GM23248 (cell line): ENCODE data around the gene TIFAB. TPM values are rescaled to one million over a fixed set of nuclear protein-coding genes. Genes with fewer than 3 reads are reported as not detected.

ENCODE experiments used
- DNase-seq: peaks from one replicate; pipeline ENCODE4 v3.0.0-alpha.2; 2015
- H2AFZ ChIP-seq: fragments of 200-600 bp; sonication (generic); 2 replicates; pipeline ENCODE4 v1.6.1; 2016; ENCODE audit warnings: antibody characterized with exemption
- H3F3A ChIP-seq: fragments of 200-600 bp; sonication (generic); 2 replicates; pipeline ENCODE4 v1.6.1; 2016; ENCODE audit warnings: mild to moderate bottlenecking, antibody characterized with exemption, mixed run types; ENCODE audit not compliant: insufficient read depth
- H3K27ac ChIP-seq: fragments of 200-600 bp; sonication (generic); 2 replicates; pipeline ENCODE4 v1.5.1; 2016; ENCODE audit warnings: mild to moderate bottlenecking
- H3K27me3 ChIP-seq: fragments of 200-600 bp; sonication (generic); replicated peaks from 2 replicates; pipeline ENCODE4 v1.6.1; 2016; ENCODE audit warnings: mild to moderate bottlenecking; ENCODE audit not compliant: insufficient read depth
- H3K36me3 ChIP-seq: fragments of 200-600 bp; sonication (generic); 2 replicates; pipeline ENCODE4 v1.6.1; 2016; ENCODE audit warnings: low read depth, mild to moderate bottlenecking
- H3K4me1 ChIP-seq: fragments of 200-600 bp; sonication (generic); 2 replicates; pipeline ENCODE4 v1.6.1; 2016; ENCODE audit warnings: mild to moderate bottlenecking; ENCODE audit not compliant: insufficient read depth
- H3K4me2 ChIP-seq: fragments of 200-600 bp; sonication (generic); one replicate; pipeline ENCODE4 v1.6.1; 2016; ENCODE audit warnings: mild to moderate bottlenecking; ENCODE audit not compliant: unreplicated experiment
- H3K4me3 ChIP-seq: fragments of 200-600 bp; sonication (generic); 2 replicates; pipeline ENCODE4 v1.5.1; 2016; ENCODE audit warnings: mild to moderate bottlenecking
- H3K79me2 ChIP-seq: fragments of 200-600 bp; sonication (generic); 2 replicates; pipeline ENCODE4 v1.6.1; 2016; ENCODE audit warnings: mild to moderate bottlenecking; ENCODE audit not compliant: insufficient read depth
- H3K9ac ChIP-seq: fragments of 200-600 bp; sonication (generic); 2 replicates; pipeline ENCODE4 v1.6.1; 2016; ENCODE audit warnings: mild to moderate bottlenecking
- H3K9me2 ChIP-seq: fragments of 200-600 bp; sonication (generic); 2 replicates; pipeline ENCODE4 v1.6.1; 2016; ENCODE audit warnings: mixed run types, mild to moderate bottlenecking, moderate library complexity; ENCODE audit not compliant: insufficient read depth
- H3K9me3 ChIP-seq: fragments of 200-600 bp; sonication (generic); one replicate; pipeline ENCODE4 v1.6.1; 2017; ENCODE audit warnings: low read depth
- H4K20me1 ChIP-seq: fragments of 200-600 bp; sonication (generic); 2 replicates; pipeline ENCODE4 v1.6.0; 2016; ENCODE audit not compliant: insufficient read depth
- EZH2 ChIP-seq: fragments of 200-600 bp; sonication (generic); IDR thresholded peaks from 2 replicates; pipeline ENCODE4 v1.6.1; 2018; ENCODE audit warnings: antibody characterized with exemption, mild to moderate bottlenecking; ENCODE audit not compliant: insufficient read depth, poor library complexity, severe bottlenecking
- EZH2phosphoT487 ChIP-seq: fragments of 200-600 bp; sonication (generic); IDR thresholded peaks from 2 replicates; pipeline ENCODE4 v1.6.1; 2018; ENCODE audit warnings: antibody characterized with exemption, moderate library complexity, mild to moderate bottlenecking, low read depth; ENCODE audit not compliant: insufficient read depth
- WGBS, 2 experiments: methylation state at CpG; one replicate each; pipeline ENCODE4 v1.1.6; 2015 to 2017; ENCODE audit warnings: low lambda C conversion rate in 2 of 2, low coverage in 1 of 2; ENCODE audit errors: missing lambda C conversion rate in 2 of 2; 5-methylcytosine and 5-hydroxymethylcytosine counted together
- in situ Hi-C: fragments of 300-500 bp; cut with MboI; formaldehyde crosslinking; loops from 2 replicates; pipeline ENCODE4 v1.15.0; 2020
- polyA plus RNA-seq: library from polyadenylated mRNA; unstranded; fragments of >200 nt; fragmentation: Nextera tagmentation; extraction: Ambion mirVana; gene quantifications from 2 replicates; pipeline ENCODE4 v1.2.1, GENCODE V29; 2016
- total RNA-seq: library from RNA; depleted of rRNA; stranded (reverse); fragments of >200 nt; shearing (Covaris generic); gene quantifications from 2 replicates; pipeline ENCODE4 v1.2.3, GENCODE V29; 2014

The TIFAB gene
- total and polyA plus RNA-seq, 2 experiments from 2014 or later = not detected

DNA sequence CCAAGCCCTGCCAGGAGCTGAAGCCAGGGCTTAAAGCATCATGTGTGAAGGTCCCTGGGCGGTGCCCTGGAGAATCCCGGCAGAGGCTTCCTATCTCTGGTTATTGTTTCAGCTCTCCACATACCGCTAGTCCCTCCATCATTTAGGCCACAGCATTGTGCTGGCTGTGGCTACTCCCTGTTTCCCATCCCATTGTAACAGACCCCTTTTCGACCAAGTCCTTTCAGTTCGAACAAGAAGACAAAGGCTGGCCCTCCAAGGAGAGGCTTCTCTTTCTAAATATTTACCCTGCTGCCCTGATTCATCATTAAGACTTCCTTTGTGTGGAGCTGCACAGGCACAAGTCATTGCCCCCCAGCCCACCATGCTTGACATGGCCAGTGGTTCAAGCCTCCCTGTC is 42.0 kb upstream of the TIFAB start:
- H3F3A ChIP-seq = peaks cover 26% of the 10 kb centered on the region
- 67 to 74% methylated on average over 5 of the region's 5 CpGs for WGBS, 2 experiments
- in situ Hi-C loops = no loop called here
- no peaks in the 10 kb centered on the region for H4K20me1 ChIP-seq
- TF ChIP-seq EZH2phosphoT487 = no peak
- TF ChIP-seq EZH2 = no peak
- no peaks in the 10 kb centered on the region for H3K36me3 ChIP-seq
- no peak overlapping the region for H3K4me3 ChIP-seq
- H3K9me2 ChIP-seq = no peaks in the 10 kb centered on the region
- peak overlapping the region; percentile 67 for H3K4me2 ChIP-seq
- H3K4me1 ChIP-seq = peaks cover 25% of the 10 kb centered on the region
- H3K79me2 ChIP-seq = no peaks in the 10 kb centered on the region
- H3K9me3 ChIP-seq = no peaks in the 10 kb centered on the region
- no peak for DNase-seq
- peak overlapping the region; percentile 47; the same call in 1 of the 2 replicates for H3K9ac ChIP-seq
- H3K27me3 ChIP-seq = no peaks in the 10 kb centered on the region
- peak overlapping the region; percentile 80 for H3K27ac ChIP-seq
- peak overlapping the region; percentile 88 for H2AFZ ChIP-seq

DNA sequence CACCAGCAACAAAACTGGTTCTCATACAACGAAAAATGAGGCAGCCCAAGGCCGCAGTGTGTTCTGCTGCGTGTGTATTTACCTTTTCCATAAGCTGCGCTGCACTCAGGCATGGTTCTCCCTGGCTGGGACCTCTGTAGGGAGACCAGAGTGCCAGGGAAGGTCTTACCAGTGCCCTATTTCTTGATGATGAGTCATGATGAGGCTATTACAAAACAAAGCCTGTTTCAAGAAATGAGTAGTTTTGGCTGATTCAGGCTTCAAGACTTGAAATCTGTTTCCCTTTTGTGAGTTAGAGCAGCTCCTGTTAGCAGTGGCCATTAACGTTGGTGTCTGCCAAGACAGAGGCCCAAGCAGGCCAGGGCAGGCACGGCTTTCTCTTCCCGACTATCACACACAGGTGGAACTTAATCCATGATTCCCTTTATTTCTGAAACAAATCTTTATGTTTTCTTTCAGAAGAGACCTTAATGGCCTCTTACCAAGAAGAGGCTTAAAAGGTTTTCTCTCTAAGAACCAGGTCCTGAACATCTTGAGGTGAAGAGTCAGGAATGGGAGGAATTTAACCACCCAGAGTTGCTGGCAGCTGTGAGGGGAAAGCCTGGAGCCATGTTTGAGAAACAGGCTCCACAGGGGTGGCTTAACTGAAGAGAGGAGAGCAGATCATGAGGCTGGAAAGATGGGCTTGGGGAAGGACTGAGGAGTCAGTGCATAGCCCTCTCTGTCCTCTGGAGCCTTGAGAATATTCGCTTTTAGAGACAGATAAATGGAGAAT is 41.4 kb upstream of the TIFAB start:
- in situ Hi-C loops = no loop called here
- H3K9ac ChIP-seq = peak overlapping the region; percentile 47; the same call in 1 of the 2 replicates
- no peak overlapping the region for H3K4me3 ChIP-seq
- H3F3A ChIP-seq = peaks cover 26% of the 10 kb centered on the region
- peak overlapping the region; percentile 80 for H3K27ac ChIP-seq
- no peaks in the 10 kb centered on the region for H4K20me1 ChIP-seq
- peak overlapping the region; percentile 88 for H2AFZ ChIP-seq
- H3K27me3 ChIP-seq = no peaks in the 10 kb centered on the region
- TF ChIP-seq EZH2 (no peak), EZH2phosphoT487 (no peak)
- peak; percentile 95 for DNase-seq
- peak overlapping the region; percentile 67 for H3K4me2 ChIP-seq
- WGBS, 2 experiments = 21 to 25% methylated on average over 8 of the region's 8 CpGs
- peaks cover 26% of the 10 kb centered on the region for H3K4me1 ChIP-seq
- H3K9me2 ChIP-seq = no peaks in the 10 kb centered on the region
- H3K36me3 ChIP-seq = no peaks in the 10 kb centered on the region
- H3K79me2 ChIP-seq = no peaks in the 10 kb centered on the region
- no peaks in the 10 kb centered on the region for H3K9me3 ChIP-seq

DNA sequence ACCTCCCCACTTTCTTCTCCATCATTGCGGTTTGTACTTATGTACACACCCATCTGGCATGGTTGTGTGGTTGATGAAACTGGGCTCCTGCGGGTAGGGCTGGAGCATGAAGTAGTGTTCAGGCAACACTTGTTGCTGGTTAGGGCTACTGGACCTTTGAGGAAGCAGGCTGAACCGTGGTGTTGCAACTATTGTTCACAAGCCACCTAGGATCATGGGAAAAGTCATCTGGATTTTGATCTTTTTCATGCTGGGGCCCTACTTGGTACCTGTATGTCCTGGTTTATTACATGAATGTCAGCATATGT is 40.1 kb upstream of the TIFAB start:
- Histone ChIP-seq H3K4me1 (peaks cover 26% of the 10 kb centered on the region), H4K20me1 (no peaks in the 10 kb centered on the region), H3K9ac (no peak overlapping the region), H3F3A (peaks cover 26% of the 10 kb centered on the region), H3K9me3 (no peaks in the 10 kb centered on the region), H3K79me2 (no peaks in the 10 kb centered on the region), H2AFZ (no peak overlapping the region), H3K27ac (no peak overlapping the region), H3K4me2 (no peak overlapping the region), H3K27me3 (no peaks in the 10 kb centered on the region), H3K4me3 (no peak overlapping the region), H3K36me3 (no peaks in the 10 kb centered on the region), H3K9me2 (no peaks in the 10 kb centered on the region)
- in situ Hi-C loops = no loop called here
- DNase-seq = no peak
- TF ChIP-seq EZH2 = no peak
- no peak for TF ChIP-seq EZH2phosphoT487
- 86 to 87% methylated on average over 3 of the region's 3 CpGs for WGBS, 2 experiments

- Histone ChIP-seq H3K36me3 (no peaks in the 10 kb centered on the region), H3K9me3 (no peaks in the 10 kb centered on the region), H3K4me1 (peaks cover 26% of the 10 kb centered on the region), H3K9ac (no peak overlapping the region), H3K27me3 (no peaks in the 10 kb centered on the region), H3K4me2 (no peak overlapping the region), H3K27ac (no peak overlapping the region), H2AFZ (no peak overlapping the region), H3K79me2 (no peaks in the 10 kb centered on the region), H4K20me1 (no peaks in the 10 kb centered on the region), H3K4me3 (no peak overlapping the region), H3K9me2 (no peaks in the 10 kb centered on the region), H3F3A (peaks cover 26% of the 10 kb centered on the region)
- in situ Hi-C loops = no loop called here
- TF ChIP-seq EZH2phosphoT487 (no peak), EZH2 (no peak)
- no peak for DNase-seq
- 83% methylated on average over 31 to 40 of the region's 40 CpGs for WGBS, 2 experiments
These were observed 39.6 kb upstream of the TIFAB start for GRCh38 chr5:135491552-135492318.
